Measurements from ENCODE around the gene PDZD2. TPM values are rescaled to one million over a fixed set of nuclear protein-coding genes. Genes with fewer than 3 reads are reported as not detected.
"Not testable (repeated sequence)": the region's sequence is repeated elsewhere in the genome, so short reads cannot be mapped to it uniquely, and the experiment has no call there.

The PDZD2 gene
- polyA plus RNA-seq, 1 donor from 2014 or later = 3.1 TPM

DNA sequence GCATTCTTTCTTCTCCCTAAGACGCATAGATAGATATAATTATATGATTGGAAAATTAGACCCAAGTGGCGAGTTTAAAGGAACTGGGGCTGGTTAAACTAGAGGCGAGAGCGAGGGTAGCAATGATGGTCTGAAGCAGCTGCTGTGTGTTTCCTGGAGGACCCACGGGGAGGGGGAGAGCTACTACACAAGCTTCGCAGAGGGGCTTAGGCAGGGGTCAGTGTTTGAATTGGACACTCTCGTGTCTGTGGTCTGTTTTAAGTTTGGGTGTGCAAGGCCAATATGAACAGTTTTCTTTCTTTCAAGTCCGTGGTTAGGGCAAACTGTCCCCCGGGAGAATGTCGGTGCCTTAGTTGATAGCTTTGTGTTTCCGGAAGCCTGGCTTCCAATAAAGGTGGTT, 43.1 kb downstream of the PDZD2 start:
- TF ChIP-seq EP300 (conservative IDR thresholded peaks at IDR 0.05; ENCODE audit: poor library complexity, severe bottlenecking) = no peak
- no peak overlapping the region for H3K4me3 ChIP-seq (ENCODE audit: low read length)

GRCh38 chr5:31682851-31683250, 43.9 kb downstream of the PDZD2 start:
- Histone ChIP-seq H3K79me2 (replicated peaks; ENCODE audit: insufficient read depth, low read length) (no peaks in the 10 kb centered on the region), H3K4me2 (ENCODE audit: low read length) (no peak overlapping the region)

More for the DNA sequence above, 43.1 kb downstream of the PDZD2 start:
- Histone ChIP-seq H3K9me3 (ENCODE audit: low read length) (no peaks in the 10 kb centered on the region), H3K79me2 (replicated peaks; ENCODE audit: insufficient read depth, low read length) (no peaks in the 10 kb centered on the region), H3F3A (ENCODE audit: insufficient read depth, low read length, poor library complexity, severe bottlenecking) (no peaks in the 10 kb centered on the region), H3K27me3 (ENCODE audit: insufficient read depth, low read depth, low read length) (no peaks in the 10 kb centered on the region), H3K4me2 (ENCODE audit: low read length) (no peak overlapping the region), H3K9me2 (ENCODE audit: insufficient read depth, low read length) (no peaks in the 10 kb centered on the region), H3K9ac (ENCODE audit: low read length) (no peak overlapping the region), H3K36me3 (ENCODE audit: insufficient read depth, low read length) (no peaks in the 10 kb centered on the region), H2AFZ (ENCODE audit: low read depth, low read length) (no peak overlapping the region), H3K27ac (ENCODE audit: low read length) (no peak overlapping the region), H4K20me1 (ENCODE audit: insufficient read depth) (no peaks in the 10 kb centered on the region)

GRCh38 chr5:31688515-31689092, 49.7 kb downstream of the PDZD2 start:
- no peaks in the 10 kb centered on the region for H3K79me2 ChIP-seq (replicated peaks; ENCODE audit: insufficient read depth, low read length)
- no peaks in the 10 kb centered on the region for H3K9me2 ChIP-seq (ENCODE audit: insufficient read depth, low read length)
- H4K20me1 ChIP-seq (ENCODE audit: insufficient read depth) = no peaks in the 10 kb centered on the region
- no peak overlapping the region for H3K9ac ChIP-seq (ENCODE audit: low read length)
- no peak for TF ChIP-seq MXI1 (conservative IDR thresholded peaks at IDR 0.05; ENCODE audit: poor library complexity, severe bottlenecking)
- no peak for TF ChIP-seq TAF1 (IDR thresholded peaks at IDR 0.05; ENCODE audit: low read depth)
- H3K4me3 ChIP-seq (ENCODE audit: low read length) = no peak overlapping the region
- no peak overlapping the region for H2AFZ ChIP-seq (ENCODE audit: low read depth, low read length)
- no peaks in the 10 kb centered on the region for H3F3A ChIP-seq (ENCODE audit: insufficient read depth, low read length, poor library complexity, severe bottlenecking)
- H3K27ac ChIP-seq (ENCODE audit: low read length) = no peak overlapping the region
- H3K4me2 ChIP-seq (ENCODE audit: low read length) = no peak overlapping the region
- no peaks in the 10 kb centered on the region for H3K9me3 ChIP-seq (ENCODE audit: low read length)
- no peaks in the 10 kb centered on the region for H3K27me3 ChIP-seq (ENCODE audit: insufficient read depth, low read depth, low read length)
- no peaks in the 10 kb centered on the region for H3K36me3 ChIP-seq (ENCODE audit: insufficient read depth, low read length)

More at GRCh38 chr5:31682851-31683250, 43.9 kb downstream of the PDZD2 start:
- H4K20me1 ChIP-seq (ENCODE audit: insufficient read depth) = no peaks in the 10 kb centered on the region
- no peaks in the 10 kb centered on the region for H3K36me3 ChIP-seq (ENCODE audit: insufficient read depth, low read length)
- H3K9me2 ChIP-seq (ENCODE audit: insufficient read depth, low read length) = no peaks in the 10 kb centered on the region
- no peaks in the 10 kb centered on the region for H3K9me3 ChIP-seq (ENCODE audit: low read length)
- no peaks in the 10 kb centered on the region for H3F3A ChIP-seq (ENCODE audit: insufficient read depth, low read length, poor library complexity, severe bottlenecking)
- H3K27me3 ChIP-seq (ENCODE audit: insufficient read depth, low read depth, low read length) = no peaks in the 10 kb centered on the region
- no peak overlapping the region for H2AFZ ChIP-seq (ENCODE audit: low read depth, low read length)
- H3K9ac ChIP-seq (ENCODE audit: low read length) = no peak overlapping the region
- TF ChIP-seq EZH2 (IDR thresholded peaks at IDR 0.05; ENCODE audit: borderline replicate concordance, insufficient read depth, low read length, poor library complexity, severe bottlenecking) (no peak), SMC3 (conservative IDR thresholded peaks at IDR 0.05; ENCODE audit: poor library complexity) (no peak), MXI1 (conservative IDR thresholded peaks at IDR 0.05; ENCODE audit: poor library complexity, severe bottlenecking) (no peak)
- TF ChIP-seq, protein P1, sequence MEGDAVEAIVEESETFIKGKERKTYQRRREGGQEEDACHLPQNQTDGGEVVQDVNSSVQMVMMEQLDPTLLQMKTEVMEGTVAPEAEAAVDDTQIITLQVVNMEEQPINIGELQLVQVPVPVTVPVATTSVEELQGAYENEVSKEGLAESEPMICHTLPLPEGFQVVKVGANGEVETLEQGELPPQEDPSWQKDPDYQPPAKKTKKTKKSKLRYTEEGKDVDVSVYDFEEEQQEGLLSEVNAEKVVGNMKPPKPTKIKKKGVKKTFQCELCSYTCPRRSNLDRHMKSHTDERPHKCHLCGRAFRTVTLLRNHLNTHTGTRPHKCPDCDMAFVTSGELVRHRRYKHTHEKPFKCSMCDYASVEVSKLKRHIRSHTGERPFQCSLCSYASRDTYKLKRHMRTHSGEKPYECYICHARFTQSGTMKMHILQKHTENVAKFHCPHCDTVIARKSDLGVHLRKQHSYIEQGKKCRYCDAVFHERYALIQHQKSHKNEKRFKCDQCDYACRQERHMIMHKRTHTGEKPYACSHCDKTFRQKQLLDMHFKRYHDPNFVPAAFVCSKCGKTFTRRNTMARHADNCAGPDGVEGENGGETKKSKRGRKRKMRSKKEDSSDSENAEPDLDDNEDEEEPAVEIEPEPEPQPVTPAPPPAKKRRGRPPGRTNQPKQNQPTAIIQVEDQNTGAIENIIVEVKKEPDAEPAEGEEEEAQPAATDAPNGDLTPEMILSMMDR (IDR thresholded peaks at IDR 0.05; ENCODE audit: poor library complexity, severe bottlenecking) = no peak
- H3K27ac ChIP-seq (ENCODE audit: low read length) = no peak overlapping the region
- H3K4me3 ChIP-seq (ENCODE audit: low read length) = no peak overlapping the region

- H3K36me3 ChIP-seq (ENCODE audit: insufficient read depth, low read length); H3K27ac ChIP-seq (ENCODE audit: low read length); H3K4me3 ChIP-seq (ENCODE audit: low read length); H3K27me3 ChIP-seq (ENCODE audit: insufficient read depth, low read depth, low read length); H2AFZ ChIP-seq (ENCODE audit: low read depth, low read length); H3K9ac ChIP-seq (ENCODE audit: low read length); H3K79me2 ChIP-seq (replicated peaks; ENCODE audit: insufficient read depth, low read length); H3K4me2 ChIP-seq (ENCODE audit: low read length); H3K9me2 ChIP-seq (ENCODE audit: insufficient read depth, low read length); H3K9me3 ChIP-seq (ENCODE audit: low read length); H4K20me1 ChIP-seq (ENCODE audit: insufficient read depth); H3F3A ChIP-seq (ENCODE audit: insufficient read depth, low read length, poor library complexity, severe bottlenecking): not testable (repeated sequence)
These were observed 52.5 kb downstream of the PDZD2 start for GRCh38 chr5:31691408-31691807.
